A549 treated with CORT108297 at 1 μM for 4 hours (cell line): ENCODE results near the gene C16orf92. TPM values are rescaled to one million over a fixed set of nuclear protein-coding genes. Genes with fewer than 3 reads are reported as not detected.

Experiments used
- total RNA-seq: library from RNA; stranded (reverse); fragments of 200-300 nt; extraction: Qiagen RNA extraction; gene quantifications from 5 replicates; pipeline ENCODE4 v1.2.3, GENCODE V29; 2022

The C16orf92 gene, protein sequence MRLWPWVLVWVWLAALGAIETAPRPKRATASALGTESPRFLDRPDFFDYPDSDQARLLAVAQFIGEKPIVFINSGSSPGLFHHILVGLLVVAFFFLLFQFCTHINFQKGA
- total RNA-seq: not detected in 5 replicates

DNA sequence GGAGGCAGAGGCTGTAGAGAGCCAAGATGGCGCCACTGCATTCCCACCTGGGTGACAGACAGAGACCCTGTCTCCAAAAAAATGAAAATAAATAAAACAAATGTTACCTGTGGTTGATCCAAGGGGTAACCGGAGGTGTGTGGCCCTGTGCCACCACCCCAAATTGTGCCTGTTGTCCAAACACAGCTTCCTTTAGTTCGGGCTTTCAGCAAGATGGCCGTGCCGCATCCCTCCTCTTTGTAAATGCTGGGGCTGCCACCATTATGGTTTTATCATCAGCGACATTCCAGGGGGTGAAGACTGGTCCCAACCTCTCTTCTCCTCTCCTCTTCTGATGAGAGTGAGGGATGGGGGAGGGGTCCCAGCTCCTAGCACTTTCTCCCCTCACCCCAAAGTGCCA, at the start of gene C16orf92:
C16orf92 (plus strand) TSS at position 312 of the 400 bp plus-strand sequence. CDS start 143 bp downstream, outside the sequence.

DNA sequence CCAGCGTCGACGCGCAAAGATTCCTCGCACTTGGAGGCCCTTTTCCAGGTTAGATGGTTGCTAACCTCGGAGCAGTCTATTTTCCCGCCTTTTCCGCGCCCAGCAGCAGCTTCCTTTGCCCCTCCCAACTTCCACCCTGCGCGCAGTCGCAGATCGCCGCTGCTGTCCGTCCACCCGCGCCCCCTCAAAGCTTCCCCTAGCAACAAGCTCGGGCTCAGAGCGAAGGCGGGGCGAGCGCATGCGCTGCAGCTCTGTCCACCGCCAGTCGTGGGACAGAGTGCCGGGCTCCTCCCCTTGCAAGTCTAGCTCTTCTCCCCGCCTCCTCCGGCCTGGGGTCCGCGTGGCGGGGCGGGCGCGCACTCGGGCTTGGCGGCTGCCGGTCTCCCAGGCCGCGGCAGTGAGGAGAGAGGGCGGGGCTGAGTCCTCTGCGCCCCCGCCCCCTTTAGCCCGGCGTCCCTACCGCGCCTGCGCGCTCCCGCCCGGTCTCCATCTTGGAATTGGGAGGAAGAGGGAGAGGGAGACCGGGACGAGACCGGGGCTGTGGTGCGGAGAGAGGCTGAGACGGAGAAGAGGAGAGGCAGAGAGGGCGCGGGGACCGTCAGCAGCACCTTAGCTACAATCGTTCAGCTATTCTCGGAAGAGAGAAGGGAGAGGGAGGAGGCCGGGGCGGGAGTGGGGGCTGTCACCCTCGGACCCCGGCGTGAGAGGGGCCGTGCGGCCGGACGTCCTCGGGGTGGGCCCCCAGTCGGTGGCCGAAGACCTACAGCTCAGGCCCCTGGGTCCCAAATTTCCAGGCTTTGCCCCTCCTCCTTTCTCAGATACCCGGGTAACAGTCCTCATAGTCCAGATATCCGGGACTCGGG, 49.4 kb upstream of the C16orf92 start, which contains the start of gene TAOK2:
TAOK2 (plus strand) TSS at position 485 of the 863 bp plus-strand sequence. CDS start 3,905 bp downstream, outside the sequence.

DNA sequence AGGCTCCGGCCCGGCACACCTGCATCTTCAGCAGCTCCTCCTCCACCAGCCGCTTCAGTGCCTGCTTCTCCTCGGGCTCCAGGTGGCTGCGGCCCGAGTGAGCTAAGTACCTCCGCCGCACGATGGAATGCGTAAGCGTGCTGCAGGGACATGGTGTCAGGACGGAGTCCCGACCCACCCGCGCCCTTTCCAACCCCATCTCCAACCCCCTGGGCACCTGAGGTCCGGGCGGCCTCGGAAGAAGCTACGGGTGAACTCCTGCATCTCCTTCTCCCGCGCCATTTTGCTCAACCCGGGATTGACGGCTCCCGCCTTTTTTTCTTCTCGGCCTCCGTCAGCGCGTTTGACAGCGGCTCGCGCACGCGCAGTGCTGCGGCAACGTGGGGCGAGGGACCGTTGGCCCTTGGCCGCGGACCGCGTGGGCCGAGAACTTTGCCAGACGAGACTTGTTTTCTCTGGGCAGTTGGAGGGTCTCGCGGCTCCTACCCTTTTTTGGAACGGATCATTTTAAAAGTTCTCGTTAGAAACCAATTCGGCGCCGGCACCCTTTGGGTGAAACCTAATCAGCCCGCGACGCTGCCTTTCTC, 27.6 kb upstream of the C16orf92 start, which contains the start of gene HIRIP3:
HIRIP3 (minus strand) TSS at position 294 of the 587 bp plus-strand sequence; CDS start at position 282, 12 bp downstream.

DNA sequence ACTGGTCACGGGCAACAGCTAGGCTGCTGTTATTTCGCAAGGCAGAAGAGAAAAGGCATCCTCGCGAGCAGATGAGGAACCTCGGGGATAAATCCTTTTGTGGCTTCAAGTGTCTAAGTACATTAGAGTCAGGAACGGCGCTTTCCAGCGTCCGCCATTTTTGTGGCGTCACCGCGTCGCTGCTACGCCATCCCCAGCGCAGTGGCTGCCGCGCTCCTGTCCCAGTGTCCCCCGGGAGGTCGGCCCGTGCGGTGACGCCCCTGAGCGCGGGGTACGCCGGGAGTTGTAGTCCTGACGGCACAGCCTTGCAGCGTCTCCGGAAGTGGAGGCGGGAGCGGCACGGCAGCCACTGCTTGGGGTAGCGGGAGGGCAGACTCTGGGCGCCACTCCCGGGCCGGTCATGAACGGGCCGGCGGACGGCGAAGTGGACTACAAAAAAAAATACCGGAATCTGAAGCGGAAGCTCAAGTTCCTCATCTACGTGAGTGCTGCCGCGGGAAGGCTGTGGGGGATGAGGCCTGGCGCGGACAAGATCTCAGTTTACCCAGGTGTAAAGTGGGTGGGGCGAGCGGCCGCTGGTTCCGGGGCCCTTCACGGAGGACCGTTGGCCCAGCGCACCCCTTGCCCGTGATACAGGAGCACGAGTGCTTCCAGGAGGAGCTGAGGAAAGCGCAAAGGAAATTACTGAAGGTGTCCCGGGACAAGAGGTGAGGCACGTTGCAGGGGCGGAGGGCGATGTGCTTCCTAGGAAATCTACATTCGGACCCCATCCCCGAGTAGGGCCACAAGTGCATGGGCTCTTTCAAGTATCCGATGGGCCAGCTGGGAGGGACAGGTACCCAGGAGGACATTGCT, 26.9 kb upstream of the C16orf92 start, which contains the start of gene INO80E:
INO80E (plus strand) TSS at position 331 of the 855 bp plus-strand sequence; CDS start at position 401, 70 bp downstream.

DNA sequence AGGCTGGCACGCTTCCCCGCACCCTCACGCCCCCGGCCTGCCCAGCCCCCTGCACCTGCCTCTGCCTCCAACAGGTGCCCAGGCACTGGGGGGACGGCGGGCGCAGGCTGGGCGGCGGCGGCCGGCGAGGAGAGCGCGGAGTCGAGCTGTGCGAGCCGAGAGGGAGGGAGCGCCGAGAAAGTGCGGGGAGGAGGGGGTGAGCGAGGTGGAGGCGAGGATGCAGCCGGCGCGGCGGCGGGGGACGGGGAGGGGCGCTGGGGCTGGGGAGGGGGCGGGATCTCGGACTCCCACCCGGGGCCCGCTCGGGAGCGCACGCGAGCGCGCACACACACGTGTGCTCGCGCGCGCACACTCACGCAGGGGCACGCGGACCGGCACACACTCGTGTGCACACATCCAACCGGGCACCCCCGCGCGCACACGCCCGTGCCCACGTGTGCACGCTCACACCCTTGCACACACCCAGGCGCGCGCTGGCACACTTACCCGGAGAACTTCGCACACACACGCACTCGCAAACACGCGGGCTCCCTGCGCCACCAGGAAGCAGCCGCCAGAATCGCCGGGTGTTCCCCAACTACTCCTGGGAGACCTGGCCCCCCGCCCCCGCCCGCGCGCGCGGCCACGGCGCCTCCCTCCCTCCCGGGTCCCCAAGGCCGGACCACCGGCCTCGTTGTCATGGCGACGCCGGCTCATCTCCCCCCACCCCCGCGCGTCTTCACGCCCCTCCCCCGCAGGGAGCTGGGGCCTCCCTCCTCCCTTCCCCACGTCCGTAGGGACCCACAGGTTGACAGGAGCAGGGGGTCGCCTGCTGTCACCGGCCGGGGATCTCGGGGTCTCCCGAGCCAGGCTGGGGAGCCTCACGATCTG, 11.9 kb upstream of the C16orf92 start, which contains the start of gene DOC2A:
DOC2A (minus strand) TSS at position 184 of the 870 bp plus-strand sequence. CDS start 805 bp downstream, outside the sequence.

DNA sequence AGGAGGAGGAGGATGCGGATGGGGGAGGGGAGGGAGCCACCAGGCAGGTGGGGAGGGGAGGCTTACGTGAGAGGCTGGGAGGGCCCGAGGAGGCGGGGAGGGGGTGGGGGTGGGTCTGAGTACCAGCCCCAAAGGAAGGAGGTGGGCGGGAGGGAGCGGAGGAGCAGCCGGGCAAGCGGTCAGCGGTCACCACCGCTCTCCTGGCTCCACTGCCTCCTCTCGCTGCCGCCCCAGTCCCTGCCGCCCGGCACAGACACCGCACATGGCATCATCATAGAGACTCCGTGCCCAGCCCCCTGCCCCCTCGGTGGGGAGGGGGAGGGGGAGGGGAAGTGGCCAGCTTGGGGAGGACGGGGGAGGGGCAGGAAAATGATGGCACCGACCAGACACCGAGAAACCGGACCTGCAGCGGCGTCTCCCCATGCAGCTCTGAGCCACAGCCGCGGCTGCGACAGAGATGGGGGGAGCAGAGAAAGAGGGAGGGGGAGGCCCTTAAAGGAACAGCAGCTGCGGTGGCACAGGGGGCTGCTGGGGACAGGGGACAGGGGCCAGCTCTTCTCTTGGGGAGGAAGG, 7.9 kb downstream of the C16orf92 start, which contains the start of gene TLCD3B:
TLCD3B (minus strand) TSS at position 431 of the 573 bp plus-strand sequence. CDS start 744 bp downstream, outside the sequence.

DNA sequence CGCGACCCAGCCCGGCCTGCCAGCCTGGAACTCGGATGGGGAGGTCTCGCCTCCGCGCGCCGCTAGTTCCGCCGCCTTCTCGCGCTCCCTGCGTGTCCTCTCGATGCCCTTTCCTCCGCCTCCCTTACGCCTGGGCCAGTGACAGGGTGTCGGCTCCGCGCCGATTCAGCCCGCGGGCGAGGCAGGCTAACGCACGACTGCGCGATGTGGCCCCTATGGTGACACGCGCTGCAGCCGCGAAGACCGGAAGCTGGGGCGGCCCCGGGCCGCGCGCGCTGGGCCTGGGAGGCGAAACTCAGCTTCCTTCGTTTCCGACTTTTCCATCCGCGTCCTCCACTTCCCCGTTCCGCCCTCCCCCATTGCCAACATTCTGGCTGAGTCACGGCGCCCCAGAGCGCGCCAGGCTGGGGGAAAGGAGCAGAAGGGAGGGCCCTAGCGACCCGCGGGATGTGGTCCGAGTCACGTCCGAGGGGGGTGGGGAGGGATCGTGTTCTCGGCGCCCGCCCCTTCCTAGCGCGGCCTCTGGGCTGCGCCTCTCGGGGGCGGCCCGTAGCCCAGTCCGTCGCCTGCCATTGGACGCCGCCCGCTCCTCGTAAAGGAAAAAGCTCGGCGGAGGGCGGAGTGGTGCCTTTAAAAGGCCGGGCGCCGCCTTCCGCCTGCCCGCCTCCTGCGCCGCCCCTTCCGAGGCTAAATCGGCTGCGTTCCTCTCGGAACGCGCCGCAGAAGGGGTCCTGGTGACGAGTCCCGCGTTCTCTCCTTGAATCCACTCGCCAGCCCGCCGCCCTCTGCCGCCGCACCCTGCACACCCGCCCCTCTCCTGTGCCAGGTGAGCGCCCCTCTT, 42.3 kb downstream of the C16orf92 start, which contains the start of gene ALDOA:
ALDOA (plus strand) TSS at position 659 of the 841 bp plus-strand sequence. CDS start 1,138 bp downstream, outside the sequence.

Other genes starting within 250 kb of the C16orf92 start
- not detected in 5 replicates for gene ZG16, start 244.9 kb upstream of the C16orf92 start, total RNA-seq
- 81.0 to 104 TPM (median 94.7 TPM) in 5 replicates for gene KIF22, start 232.4 kb upstream of the C16orf92 start, total RNA-seq
- 150 to 192 TPM (median 180 TPM) in 5 replicates for gene MAZ, start 216.7 kb upstream of the C16orf92 start, total RNA-seq
- gene PRRT2, start 211.0 kb upstream of the C16orf92 start, total RNA-seq: 0.24 to 0.51 TPM (median 0.30 TPM) in 5 replicates
- gene PAGR1, start 207.0 kb upstream of the C16orf92 start, total RNA-seq: 42.7 to 48.5 TPM (median 46.7 TPM) in 5 replicates
- gene MVP, start 202.7 kb upstream of the C16orf92 start, total RNA-seq: 111 to 140 TPM (median 130 TPM) in 5 replicates
- gene CDIPT, start 160.0 kb upstream of the C16orf92 start, total RNA-seq: 64.0 to 105 TPM (median 103 TPM) in 5 replicates
- gene SEZ6L2, start 123.6 kb upstream of the C16orf92 start, total RNA-seq: 16.9 to 23.6 TPM (median 21.7 TPM) in 5 replicates
- gene ASPHD1, start 122.7 kb upstream of the C16orf92 start, total RNA-seq: 16.3 to 30.7 TPM (median 27.0 TPM) in 5 replicates
- 14.2 to 21.4 TPM (median 19.0 TPM) in 5 replicates for gene KCTD13, start 97.0 kb upstream of the C16orf92 start, total RNA-seq
- 78.2 to 104 TPM (median 102 TPM) in 5 replicates for gene TMEM219, start 61.1 kb upstream of the C16orf92 start, total RNA-seq
- gene TAOK2, start 49.3 kb upstream of the C16orf92 start, total RNA-seq: 24.7 to 36.8 TPM (median 34.0 TPM) in 5 replicates
- gene HIRIP3, start 27.6 kb upstream of the C16orf92 start, total RNA-seq: 13.5 to 17.8 TPM (median 15.3 TPM) in 5 replicates
- 107 to 127 TPM (median 109 TPM) in 5 replicates for gene INO80E, start 27.0 kb upstream of the C16orf92 start, total RNA-seq
- 1.7 to 3.3 TPM (median 2.7 TPM) in 5 replicates for gene DOC2A, start 12.2 kb upstream of the C16orf92 start, total RNA-seq
- 0.23 to 0.58 TPM (median 0.42 TPM) in 5 replicates for gene TLCD3B, start 8.1 kb downstream of the C16orf92 start, total RNA-seq
- 1,632 to 1,949 TPM (median 1,887 TPM) in 5 replicates for gene ALDOA, start 42.6 kb downstream of the C16orf92 start, total RNA-seq
- gene PPP4C, start 52.8 kb downstream of the C16orf92 start, total RNA-seq: 130 to 155 TPM (median 149 TPM) in 5 replicates
- 0.08 to 0.34 TPM (median 0.29 TPM) in 5 replicates for gene TBX6, start 68.7 kb downstream of the C16orf92 start, total RNA-seq
- 6.0 to 12.1 TPM (median 10.9 TPM) in 5 replicates for gene YPEL3, start 73.0 kb downstream of the C16orf92 start, total RNA-seq
- 1.2 to 3.0 TPM (median 1.8 TPM) in 5 replicates for gene GDPD3, start 90.3 kb downstream of the C16orf92 start, total RNA-seq
- gene MAPK3, start 100.0 kb downstream of the C16orf92 start, total RNA-seq: 31.0 to 37.4 TPM (median 35.7 TPM) in 5 replicates
- gene CORO1A, start 160.4 kb downstream of the C16orf92 start, total RNA-seq: 2.6 to 3.7 TPM (median 2.8 TPM) in 5 replicates
- gene BOLA2B, start 170.5 kb downstream of the C16orf92 start, total RNA-seq: 128 to 240 TPM (median 221 TPM) in 5 replicates
- 11.1 to 23.3 TPM (median 17.7 TPM) in 5 replicates for gene SLX1A, start 170.7 kb downstream of the C16orf92 start, total RNA-seq
- gene SULT1A3, start 176.1 kb downstream of the C16orf92 start, total RNA-seq: 6.1 to 13.7 TPM (median 8.6 TPM) in 5 replicates
- gene NPIPB13, start 225.3 kb downstream of the C16orf92 start, total RNA-seq: 2.0 to 2.8 TPM (median 2.2 TPM) in 5 replicates